NCI-H524 treated with DMSO at 0.1 percent for 48 hours (cell line): ENCODE data around the gene ADAMTS1.
"Not testable (repeated sequence)": the region's sequence is repeated elsewhere in the genome, so short reads cannot be mapped to it uniquely, and the experiment has no call there.

Source experiments
- DNase-seq: peaks from one replicate; lab custom pipeline; 2025; lab: John Stamatoyannopoulos, UW

The ADAMTS1 gene

DNA sequence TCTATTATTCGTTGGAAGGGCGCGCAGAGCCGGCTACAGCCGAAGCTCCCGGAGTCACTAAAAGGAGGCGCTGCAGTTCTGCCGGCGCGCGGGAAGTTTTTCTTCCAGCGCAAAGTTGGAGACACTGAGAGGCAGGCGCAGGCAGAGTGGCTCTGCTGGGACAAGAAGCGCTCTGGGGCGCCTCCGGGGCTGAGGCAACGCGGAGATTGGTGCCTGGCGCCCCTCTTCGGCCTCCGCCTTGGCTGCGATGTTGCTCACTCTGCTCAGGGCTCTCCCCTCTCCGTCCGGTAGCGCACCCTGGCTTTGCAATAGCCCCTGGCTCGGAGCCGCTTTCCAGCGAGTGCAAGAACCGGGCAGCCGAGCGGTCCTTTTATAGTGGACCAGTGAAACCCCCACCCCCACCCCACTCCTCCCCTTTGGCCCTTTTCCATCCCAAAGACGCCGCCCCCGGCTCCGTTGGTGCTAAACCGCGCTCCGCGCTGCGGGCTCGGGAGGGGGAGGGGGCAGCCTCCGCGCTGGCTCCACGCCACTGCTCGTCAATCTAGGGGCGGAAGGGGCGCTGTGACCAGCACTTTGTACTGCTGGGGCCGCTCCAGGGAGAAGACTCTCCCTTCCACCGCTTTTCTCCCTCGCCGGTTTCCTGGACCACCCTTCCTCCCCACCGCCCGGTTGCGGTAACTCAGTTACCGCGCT lies at the start of gene ADAMTS1:
Gene ADAMTS1 (minus strand): TSS at position 344 of the 693 bp plus-strand sequence. CDS start 455 bp downstream, outside the sequence.
- DNase-seq: peak; percentile 59

GRCh38 chr21:26892151-26892550 lies 46.9 kb upstream of the ADAMTS1 start:
- no peak for DNase-seq

DNA sequence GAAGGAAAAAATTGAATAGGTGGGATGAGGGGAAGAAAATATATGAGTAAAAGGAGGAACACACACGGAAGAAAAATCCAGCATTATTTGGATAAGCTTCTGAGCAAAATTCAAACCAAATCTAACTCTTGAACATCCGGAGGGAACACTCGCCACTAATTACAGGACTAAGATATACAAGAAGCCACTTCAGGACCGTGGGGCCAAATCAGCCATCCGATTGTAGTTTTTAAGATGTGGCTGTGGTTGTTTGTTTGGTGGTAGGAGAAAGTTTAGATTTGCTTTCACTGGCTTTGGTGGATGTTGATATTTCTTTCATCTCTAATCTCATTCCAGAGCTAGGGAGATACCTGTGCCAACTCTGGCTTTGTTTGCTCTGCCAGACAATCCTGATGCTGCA lies 43.7 kb upstream of the ADAMTS1 start:
- no peak for DNase-seq

DNA sequence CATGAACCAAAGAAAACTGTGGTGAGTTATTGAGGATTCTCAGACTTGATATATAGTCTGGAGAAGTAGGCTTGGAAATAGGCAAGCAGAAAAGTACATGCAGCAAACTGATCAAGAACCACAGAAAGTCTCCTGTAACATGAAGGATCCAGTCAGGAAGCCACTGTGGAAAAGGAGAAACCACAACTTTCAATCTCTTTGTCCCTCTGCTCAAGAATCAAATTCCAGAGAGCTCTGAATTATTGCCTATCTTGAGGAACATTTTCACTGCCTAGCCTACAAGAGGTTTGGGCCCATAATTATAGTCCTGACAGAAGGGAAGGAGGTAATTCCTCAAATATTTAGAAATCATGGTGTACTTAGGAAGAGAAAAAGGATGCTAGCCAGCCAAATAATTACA lies 43.0 kb upstream of the ADAMTS1 start:
- no peak for DNase-seq

GRCh38 chr21:26887251-26887650 lies 42.0 kb upstream of the ADAMTS1 start:
- no peak for DNase-seq

- no peak for DNase-seq
These were observed 39.2 kb upstream of the ADAMTS1 start for GRCh38 chr21:26884436-26884835.

- DNase-seq: no peak
These were observed 38.6 kb upstream of the ADAMTS1 start for GRCh38 chr21:26883768-26884167.

GRCh38 chr21:26881504-26882228 lies 36.5 kb upstream of the ADAMTS1 start:
- peak; percentile 49 for DNase-seq

GRCh38 chr21:26877018-26877417 lies 31.8 kb upstream of the ADAMTS1 start:
- DNase-seq: no peak

- DNase-seq: no peak
These were observed 29.1 kb upstream of the ADAMTS1 start for GRCh38 chr21:26874347-26874746.

- DNase-seq: no peak
These were observed 20.6 kb upstream of the ADAMTS1 start for GRCh38 chr21:26865857-26866256.

- not testable (repeated sequence) for DNase-seq
These were observed 11.7 kb upstream of the ADAMTS1 start for GRCh38 chr21:26856871-26857350.

DNA sequence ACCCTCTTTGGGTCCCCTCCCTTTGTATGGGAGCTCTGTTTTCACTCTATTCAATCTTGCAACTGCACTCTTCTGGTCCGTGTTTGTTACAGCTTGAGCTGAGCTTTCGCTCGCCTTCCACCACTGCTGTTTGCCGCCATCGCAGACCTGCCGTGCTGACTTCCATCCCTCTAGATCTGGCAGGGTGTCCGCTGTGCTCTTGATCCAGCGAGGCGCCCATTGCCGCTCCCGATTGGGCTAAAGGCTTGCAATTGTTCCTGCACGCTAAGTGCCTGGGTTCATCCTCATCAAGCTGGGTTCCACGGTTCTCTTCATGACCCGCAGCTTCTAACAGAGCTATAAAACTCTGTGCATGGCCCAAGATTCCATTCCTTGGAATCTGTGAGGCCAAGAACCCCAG lies 9.5 kb upstream of the ADAMTS1 start:
- DNase-seq: not testable (repeated sequence)

GRCh38 chr21:26852423-26852822 lies 7.2 kb upstream of the ADAMTS1 start:
- no peak for DNase-seq

DNA sequence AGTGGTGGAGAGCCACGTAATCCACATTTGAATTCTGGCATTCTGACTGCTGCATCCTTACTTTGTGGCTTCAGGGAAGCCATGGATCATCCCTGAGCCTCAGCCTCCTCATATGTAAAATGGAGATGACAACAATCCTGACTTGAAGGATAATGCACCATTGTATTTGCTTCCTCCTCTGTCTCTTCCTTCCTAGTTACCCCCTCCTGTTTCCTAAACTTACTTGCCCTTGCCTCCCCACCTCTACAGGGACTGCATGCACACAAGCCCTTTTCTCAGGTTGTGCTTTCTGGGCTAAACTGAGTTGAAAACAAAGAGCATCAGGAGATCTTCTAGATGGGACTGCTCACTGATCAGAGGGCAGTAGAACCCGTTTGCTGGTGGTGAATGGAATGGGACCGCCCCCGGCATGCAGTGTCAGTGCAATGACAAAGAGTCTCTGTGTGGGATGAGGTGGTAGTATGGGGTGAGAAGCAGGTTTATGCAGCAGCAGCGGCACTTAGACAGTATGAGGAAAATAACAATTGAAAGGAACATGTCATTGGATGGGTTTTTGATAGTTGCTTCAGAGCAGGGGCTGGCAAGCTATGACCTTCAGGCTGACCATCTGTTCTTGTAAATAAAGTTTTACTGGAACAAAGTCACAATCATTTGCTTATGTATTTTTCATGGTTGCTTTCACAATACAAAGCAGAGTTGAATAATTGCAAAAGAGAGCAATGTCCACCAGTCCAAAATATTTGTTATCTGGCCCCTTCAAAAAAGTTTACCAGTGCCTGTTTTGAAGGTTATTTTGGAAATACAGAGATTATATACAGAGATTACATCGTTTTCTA lies 6.1 kb upstream of the ADAMTS1 start:
- no peak for DNase-seq

GRCh38 chr21:26850116-26850643 lies 5.0 kb upstream of the ADAMTS1 start:
- peak; percentile 54 for DNase-seq

DNA sequence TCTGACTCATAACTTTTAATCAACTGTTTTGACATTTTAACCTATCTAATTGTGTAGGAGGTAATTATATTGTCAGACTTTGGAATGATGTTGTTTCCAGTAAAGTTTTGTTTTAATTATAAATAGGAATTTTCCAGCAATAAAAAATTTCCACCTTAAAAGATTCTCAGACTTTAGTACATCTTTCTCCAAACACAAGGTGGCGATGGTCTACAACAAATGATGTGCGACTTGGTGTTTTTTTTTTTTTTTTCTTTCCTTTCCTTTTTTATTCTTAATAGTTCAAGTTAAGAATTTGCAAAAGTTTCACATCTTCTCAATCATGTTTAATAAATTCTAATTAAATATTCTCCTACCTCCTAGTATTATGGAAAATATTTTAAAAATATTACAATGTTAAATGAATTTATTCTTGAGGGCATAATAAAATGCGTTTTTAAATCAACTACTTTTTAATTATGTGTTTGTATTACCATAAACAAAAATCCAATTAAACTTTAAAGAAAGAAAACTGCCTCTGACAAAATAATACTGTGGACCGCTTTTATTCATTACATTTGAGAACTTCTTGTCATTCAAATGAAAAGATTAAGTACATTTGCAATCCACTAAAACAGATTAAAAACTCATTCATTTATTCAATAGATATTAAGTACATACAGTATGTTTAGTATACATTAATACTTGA lies 4.4 kb upstream of the ADAMTS1 start:
- DNase-seq: peak; percentile 9

- DNase-seq: no peak
These were observed 2.7 kb upstream of the ADAMTS1 start for GRCh38 chr21:26847921-26848320.

DNA sequence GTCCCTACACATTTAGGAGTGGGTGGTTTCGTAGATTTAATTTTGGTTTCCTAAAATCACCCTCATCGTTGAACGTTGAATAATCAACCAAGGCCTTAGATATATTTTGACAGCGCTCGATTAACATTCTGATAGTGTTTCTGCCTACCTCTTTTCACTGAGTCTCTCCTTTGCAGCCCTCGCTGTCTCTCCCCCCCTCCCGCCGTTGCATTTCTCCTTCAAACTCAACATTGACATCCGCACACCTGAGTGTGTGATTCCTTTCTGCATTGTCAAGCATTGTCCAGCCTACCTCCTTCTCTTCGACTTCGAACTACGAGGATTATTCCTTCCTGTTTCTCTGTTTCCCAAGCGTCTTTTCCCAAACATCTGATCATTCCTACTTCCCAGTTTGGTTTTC lies 1.8 kb upstream of the ADAMTS1 start:
- no peak for DNase-seq

DNA sequence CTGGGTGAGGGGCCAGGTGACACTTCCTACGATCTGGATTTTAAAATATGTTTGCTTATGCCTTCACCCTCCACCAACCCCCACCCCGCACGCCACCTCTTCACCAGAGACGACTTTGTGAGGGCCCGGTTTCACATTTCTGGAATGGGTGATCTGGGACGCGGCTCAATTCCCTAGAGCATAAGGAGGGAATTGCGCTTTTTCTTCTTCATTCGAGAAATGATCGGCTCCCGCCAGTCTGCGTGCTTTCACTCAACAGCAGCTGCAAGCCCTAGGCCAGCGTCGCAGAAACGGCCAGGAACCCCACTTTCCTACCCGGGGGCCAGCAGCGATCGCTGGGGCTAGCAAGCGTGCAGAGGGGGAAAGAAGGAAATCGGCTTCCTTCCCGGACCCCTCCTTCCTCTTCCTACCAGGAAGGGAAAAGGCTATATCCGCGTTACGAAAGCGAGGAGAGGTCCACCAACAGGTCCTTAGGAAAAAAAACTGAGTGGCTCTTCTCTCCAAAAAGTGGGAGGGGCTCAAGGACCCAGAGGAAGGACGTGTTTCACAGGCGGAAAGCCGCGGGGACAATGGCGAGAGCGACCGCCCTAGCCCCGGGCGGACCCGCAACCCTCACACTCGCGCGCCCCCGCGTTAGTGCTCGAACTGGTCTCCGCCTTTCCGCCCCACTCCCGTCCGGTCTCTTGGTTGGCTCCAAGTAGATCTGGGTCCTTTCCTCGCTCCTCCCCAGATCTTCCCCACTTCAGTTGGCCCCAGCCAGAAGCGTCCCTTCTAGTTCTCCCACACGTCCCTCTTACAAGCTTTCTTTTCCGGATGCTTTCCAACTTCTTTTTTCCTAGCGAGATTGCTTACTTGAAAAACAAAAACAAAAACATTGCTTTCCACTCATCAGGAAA lies 1.1 kb upstream of the ADAMTS1 start:
- peak; percentile 19 for DNase-seq

GRCh38 chr21:26845759-26846035 lies 488 bp upstream of the ADAMTS1 start:
- no peak for DNase-seq
